ENCODE data around the gene NPVF. TPM values are rescaled to one million over a fixed set of nuclear protein-coding genes. Genes with fewer than 3 reads are reported as not detected.

Gene NPVF
- total RNA-seq, 4 donors from 2014 or later: not detected

DNA sequence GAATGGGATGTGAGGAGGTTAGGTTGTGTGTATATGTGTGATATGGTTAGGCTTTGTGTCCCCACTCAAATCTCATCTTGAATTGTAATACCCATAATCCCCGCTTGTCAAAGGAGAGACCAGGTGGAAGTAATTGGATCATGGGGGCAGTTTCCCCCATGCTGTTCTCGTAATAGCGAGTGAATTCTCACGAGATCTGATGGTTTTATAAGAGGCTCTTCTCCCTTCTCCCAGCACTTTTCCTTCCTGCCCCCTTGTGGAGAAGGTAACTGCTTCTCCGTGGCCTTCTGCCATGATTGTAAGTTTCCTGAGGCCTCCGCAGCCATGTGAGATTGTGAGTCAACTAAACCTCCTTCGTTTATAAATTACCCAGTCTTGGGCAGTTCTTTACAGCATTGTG, 47.3 kb downstream of the NPVF start:
- H3K4me3 ChIP-seq (ENCODE audit: low read depth, poor library complexity, severe bottlenecking): no peak overlapping the region
- intact Hi-C loops (cut with DNase I; ENCODE audit: low total_unique reads): no loop called here
- WGBS, 2 donors: 82 to 85% methylated on average over 7 of the region's 7 CpGs
- DNase-seq (ENCODE audit: low spot score in 2 of 2): no peak
- TF ChIP-seq, protein P1, sequence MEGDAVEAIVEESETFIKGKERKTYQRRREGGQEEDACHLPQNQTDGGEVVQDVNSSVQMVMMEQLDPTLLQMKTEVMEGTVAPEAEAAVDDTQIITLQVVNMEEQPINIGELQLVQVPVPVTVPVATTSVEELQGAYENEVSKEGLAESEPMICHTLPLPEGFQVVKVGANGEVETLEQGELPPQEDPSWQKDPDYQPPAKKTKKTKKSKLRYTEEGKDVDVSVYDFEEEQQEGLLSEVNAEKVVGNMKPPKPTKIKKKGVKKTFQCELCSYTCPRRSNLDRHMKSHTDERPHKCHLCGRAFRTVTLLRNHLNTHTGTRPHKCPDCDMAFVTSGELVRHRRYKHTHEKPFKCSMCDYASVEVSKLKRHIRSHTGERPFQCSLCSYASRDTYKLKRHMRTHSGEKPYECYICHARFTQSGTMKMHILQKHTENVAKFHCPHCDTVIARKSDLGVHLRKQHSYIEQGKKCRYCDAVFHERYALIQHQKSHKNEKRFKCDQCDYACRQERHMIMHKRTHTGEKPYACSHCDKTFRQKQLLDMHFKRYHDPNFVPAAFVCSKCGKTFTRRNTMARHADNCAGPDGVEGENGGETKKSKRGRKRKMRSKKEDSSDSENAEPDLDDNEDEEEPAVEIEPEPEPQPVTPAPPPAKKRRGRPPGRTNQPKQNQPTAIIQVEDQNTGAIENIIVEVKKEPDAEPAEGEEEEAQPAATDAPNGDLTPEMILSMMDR (IDR thresholded peaks at IDR 0.05): no peak
- TF ChIP-seq POLR2A (IDR thresholded peaks at IDR 0.05): no peak

DNA sequence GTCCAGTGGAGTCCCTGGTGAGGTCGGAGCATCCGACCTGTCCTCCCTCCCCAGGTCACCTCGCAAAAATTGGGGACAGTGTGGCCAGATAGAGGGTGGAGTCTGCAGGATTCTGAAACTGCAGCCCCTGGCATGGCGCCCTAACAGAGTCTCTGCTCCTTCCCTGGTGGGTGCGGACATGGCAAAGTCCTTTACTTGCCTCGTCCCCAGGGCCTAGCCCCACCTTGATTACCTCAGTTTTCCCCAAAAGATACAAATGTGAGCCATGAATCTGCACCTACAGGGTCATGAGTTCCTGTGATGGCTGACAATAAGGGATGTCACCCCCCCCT, 47.7 kb downstream of the NPVF start:
- H3K4me3 ChIP-seq (ENCODE audit: low read depth, poor library complexity, severe bottlenecking): no peak overlapping the region
- DNase-seq (ENCODE audit: low spot score in 2 of 2): no peak
- TF ChIP-seq, protein P1 (IDR thresholded peaks at IDR 0.05): no peak
- no peak for TF ChIP-seq POLR2A (IDR thresholded peaks at IDR 0.05)
- intact Hi-C loops (cut with DNase I; ENCODE audit: low total_unique reads): no loop called here
- 11% methylated on average over 3 to 6 of the region's 6 CpGs for WGBS, 2 donors

DNA sequence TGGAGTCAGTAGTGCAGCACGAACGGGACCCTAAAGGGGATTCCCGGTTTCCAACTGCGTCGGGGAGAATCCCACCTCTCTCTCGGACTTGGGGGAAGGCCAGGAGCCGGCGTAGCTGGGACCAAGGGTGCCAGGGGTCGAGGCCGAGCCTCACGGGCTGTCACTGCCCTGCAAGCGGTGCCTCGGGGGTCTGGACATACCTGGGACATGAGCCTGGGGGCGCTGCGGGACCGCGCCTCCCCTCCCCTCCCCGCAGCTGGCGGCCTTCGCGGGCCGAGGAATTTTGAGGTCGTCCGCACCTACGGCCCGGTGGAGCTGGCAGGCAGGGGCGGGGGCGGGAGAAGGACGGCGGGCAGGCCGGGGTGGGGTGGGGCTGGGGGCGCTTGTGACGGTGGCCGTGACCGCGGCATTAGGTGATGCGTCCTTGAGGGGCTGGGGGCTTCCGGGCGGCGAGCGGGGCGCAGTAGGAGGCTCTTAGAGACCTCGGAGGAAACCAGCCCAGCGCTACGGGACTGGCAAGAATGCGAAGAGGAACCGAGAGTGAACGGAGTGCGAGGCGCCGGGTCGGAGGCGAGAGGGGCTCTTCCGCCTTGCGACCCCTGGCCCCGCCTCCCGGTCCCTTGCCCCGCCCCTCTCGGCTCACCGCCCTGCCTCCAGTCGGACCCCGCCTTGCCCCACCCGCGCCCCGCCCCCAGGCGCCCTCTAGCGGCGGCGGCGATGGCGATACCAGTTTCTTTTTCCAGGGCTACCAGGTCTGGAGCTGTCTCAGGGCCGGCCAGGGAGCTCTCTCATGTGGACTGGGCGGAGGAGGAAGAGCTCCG, 48.3 kb downstream of the NPVF start:
- H3K4me3 ChIP-seq (ENCODE audit: low read depth, poor library complexity, severe bottlenecking): peak overlapping the region; percentile 66
- WGBS, 2 donors: 1% methylated on average over 32 to 42 of the region's 74 CpGs
- TF ChIP-seq, protein P1 (IDR thresholded peaks at IDR 0.05): no peak
- peak in 1 of 2 donors; percentile 28 for TF ChIP-seq POLR2A (IDR thresholded peaks at IDR 0.05)
- DNase-seq (ENCODE audit: low spot score in 2 of 2): peak; percentile 88 to 99
- intact Hi-C loops (cut with DNase I; ENCODE audit: low total_unique reads): no loop called here

DNA sequence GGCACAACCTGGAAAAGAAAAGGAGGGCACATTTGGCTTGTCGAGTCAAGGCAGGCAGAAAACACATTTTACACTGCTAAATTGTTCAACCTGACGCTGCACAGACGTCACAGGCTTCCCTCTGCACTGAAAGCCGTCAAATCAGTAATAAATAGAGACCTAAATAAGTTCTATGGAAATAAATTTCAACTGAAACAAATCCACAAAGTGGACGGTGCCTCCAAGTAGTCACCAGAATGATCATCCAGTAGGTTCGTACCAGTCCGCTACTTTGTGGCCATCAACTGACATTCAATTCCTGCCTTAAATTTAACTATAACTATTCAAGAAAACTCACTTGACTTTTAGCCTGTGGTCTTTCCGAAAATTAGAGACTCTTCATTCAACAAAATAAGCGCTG, 49.0 kb downstream of the NPVF start:
- DNase-seq (ENCODE audit: low spot score in 2 of 2): no peak
- TF ChIP-seq, protein P1 (IDR thresholded peaks at IDR 0.05): no peak
- no peak for TF ChIP-seq POLR2A (IDR thresholded peaks at IDR 0.05)
- intact Hi-C loops (cut with DNase I; ENCODE audit: low total_unique reads): no loop called here

More for the DNA sequence above, 49.0 kb downstream of the NPVF start:
- 69% methylated on average over 9 of the region's 9 CpGs for WGBS, 2 donors
- H3K4me3 ChIP-seq (ENCODE audit: low read depth, poor library complexity, severe bottlenecking): no peak overlapping the region

Other genes starting within 250 kb of the NPVF start
- 10 to 100 TPM; 21.9 to 40.3 (median 23.7) TPM for gene OSBPL3, start 248.3 kb downstream of the NPVF start, total RNA-seq
- 10 to 100 TPM; 15.6 to 52.9 (median 34.9) TPM for gene CYCS, start 103.2 kb downstream of the NPVF start, total RNA-seq